ENCODE results near the gene SH2D3A.
"Not testable (repeated sequence)": the region's sequence is repeated elsewhere in the genome, so short reads cannot be mapped to it uniquely, and the experiment has no call there.

SH2D3A gene

DNA sequence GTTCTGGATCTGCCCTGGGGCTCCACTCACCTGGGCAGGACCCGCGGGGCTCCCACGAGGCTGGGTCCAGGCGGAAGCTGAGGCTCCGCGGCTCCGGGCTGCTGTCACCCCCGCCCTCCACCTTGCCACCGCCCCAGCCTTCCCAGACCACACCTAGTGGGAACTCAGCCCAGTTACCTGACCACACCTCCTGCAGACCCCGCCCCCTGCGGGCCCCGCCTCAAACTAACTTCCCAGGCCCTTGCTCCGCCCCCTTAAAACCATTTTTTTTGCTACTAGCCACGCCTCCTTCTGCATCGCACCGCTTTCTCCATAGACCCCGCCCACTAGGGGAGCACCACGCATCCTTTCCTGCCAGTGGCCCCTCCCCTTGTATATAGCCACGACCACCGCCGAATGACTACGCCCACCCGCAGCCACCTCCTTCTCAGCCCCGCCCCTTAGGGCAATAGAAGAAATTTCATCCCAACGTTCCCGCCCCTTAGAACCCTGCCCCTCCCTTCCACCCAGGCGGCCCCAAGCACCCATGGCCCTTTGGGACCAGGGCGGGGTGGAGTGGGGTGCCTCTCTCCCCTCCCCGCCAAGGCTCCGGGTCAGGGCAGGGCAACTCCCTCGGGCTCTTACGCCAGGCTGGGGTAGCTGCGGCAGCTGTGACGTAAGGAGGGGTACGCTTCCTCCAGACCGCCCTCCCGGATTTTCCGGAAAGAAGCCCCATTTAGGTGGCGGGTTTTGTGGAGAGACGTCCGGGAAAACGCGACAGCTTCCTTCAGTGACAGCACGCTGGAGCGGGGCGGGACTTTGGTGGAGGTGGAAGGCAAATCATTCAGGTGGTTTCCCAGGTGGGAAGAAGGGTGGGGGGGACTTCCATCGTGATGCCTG lies at the start of gene SH2D3A:
TSS of gene SH2D3A (minus strand) at position 79 of the 879 bp plus-strand sequence. CDS start 3,687 bp downstream, outside the sequence.
- DNase-seq (ENCODE audit: low read depth in 2 of 2): peak; percentile 82 to 90

DNA sequence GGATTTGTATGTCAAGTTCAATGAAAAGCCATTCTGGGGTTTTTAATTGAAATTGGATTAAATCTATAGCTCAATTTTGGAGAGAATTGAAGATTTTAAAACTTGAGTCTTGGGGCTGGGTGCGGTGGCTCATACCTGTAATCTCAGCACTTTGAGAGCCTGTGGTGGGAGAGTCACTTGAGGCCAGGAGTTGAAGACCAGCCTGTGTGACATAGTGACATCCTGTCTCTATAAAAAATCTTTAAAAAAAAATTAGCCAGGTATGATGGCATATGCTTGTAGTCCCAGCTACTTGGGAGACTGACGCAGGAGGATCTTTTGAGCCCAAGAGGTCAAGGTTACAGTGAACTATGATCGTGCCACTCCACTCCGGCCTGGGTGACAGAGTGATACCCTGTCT lies 46.4 kb upstream of the SH2D3A start:
- DNase-seq (ENCODE audit: low read depth in 2 of 2): no peak

DNA sequence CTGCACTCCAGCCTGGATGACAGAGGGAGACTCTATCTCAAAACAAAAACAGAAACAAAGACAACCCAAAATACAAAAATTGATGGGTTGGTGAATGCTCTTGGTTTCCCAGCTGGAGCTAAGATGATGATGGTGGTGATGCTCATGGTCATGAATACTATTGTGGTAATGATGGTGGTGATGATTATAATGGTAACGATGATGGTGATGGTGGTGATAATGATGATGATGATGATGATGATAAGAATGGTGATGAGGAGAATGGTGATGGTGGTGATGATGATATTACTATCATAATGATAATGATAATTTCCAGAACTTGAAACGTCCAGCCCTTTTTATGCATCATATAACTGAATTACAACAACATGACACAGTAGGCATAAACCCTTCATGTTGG lies 45.4 kb upstream of the SH2D3A start:
- no peak for DNase-seq (ENCODE audit: low read depth in 2 of 2)

DNA sequence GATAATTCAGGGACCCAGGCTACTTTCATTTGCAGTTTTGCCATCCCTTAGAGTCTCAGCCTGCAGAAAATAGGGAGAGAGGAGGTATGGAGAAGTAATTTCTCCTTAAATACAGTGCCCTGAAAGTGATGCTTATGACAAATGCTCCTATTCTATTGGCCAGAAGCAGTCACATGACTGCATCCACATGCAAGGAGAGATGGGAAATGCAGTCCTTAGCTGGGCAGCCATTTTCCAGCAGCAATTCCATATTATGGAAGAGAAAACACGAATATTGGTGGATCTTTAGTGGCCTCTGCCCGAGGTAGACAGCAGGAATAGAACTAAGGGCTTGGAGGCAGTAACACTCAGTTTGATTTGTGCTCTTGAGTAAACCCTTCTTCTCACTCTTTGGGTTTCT lies 44.7 kb upstream of the SH2D3A start:
- no peak for DNase-seq (ENCODE audit: low read depth in 2 of 2)

DNA sequence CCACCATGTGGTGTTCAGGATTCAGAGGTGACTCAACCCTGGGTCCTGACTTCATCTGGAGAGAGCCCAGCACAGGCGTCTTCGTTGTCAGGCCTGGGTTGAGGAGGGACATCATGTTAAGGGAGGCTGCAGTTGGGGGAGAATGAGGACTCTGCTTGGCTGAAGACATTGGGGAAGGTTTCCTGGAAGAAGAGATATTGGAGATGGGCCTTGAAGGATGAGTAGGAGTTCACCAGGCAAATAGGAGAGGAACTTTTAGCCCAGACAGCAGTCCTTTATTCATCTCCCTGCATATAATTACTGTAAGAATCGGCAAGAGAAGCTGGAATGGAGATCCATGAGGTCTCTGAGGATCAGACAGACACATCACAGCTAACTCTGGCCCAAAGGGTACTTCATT lies 44.1 kb upstream of the SH2D3A start:
- no peak for DNase-seq (ENCODE audit: low read depth in 2 of 2)

DNA sequence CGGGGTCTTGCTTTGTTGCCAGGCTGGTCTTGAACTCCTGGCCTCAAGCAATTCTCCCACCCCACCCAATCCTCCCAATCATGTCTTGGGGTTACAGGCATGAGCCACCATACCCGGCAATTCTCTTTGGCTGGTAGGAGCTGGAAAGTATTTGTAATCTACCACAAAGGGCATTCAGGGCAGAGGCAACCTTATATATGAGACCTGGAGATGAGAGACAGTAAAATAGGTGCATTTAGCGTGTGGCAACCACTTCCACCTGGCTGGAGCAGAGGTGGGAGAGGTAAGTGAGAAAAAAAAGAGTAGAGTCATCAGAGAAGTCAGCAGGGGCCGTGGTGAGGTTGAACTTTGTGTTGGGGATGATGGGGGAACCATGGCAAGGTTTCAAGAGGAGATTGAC lies 42.0 kb upstream of the SH2D3A start:
- no peak for DNase-seq (ENCODE audit: low read depth in 2 of 2)

DNA sequence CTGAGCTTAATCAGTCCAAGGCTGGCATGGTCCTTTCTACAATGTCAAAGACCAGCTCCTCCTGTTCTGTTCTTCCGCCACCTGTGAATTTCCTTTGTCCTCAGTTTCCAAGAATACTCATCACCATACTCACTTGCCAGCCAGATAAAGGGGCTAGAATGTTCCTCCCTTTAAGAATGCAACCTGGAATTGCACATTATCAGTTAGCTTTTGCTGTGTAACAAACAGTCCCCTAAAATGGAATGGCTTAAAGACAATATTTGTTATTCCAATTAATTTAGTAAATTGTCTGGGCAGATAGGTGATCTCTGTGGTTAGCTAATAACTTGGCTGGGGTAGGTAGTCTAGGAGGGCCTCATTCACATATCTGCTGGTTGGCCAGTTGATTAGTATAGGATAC lies 41.3 kb upstream of the SH2D3A start:
- DNase-seq (ENCODE audit: low read depth in 2 of 2): no peak

DNA sequence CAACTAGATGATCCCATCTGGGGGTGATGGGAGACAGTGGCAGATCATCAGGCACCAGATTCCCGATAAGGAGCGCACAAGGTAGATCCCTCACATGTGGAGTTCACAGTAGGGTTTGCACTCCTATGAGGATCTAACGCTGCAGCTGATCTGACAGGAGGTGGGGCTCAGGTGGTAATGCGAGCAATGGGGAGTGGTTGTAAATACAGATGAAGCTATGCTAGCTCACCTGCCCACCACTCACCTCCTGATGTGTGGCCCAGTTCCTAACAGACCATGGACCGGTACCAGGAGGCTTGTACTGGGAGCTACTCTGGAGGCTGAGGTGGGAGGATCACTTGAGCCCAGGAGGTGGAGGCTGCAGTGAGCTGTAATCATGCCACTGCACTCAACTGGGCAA lies 40.1 kb upstream of the SH2D3A start:
- DNase-seq (ENCODE audit: low read depth in 2 of 2): no peak

- DNase-seq (ENCODE audit: low read depth in 2 of 2): no peak
Observed at GRCh38 chr19:6806488-6806887, 39.3 kb upstream of the SH2D3A start.

GRCh38 chr19:6803036-6803404 lies 35.8 kb upstream of the SH2D3A start:
- no peak for DNase-seq (ENCODE audit: low read depth in 2 of 2)

- DNase-seq (ENCODE audit: low read depth in 2 of 2): peak; percentile 71 to 72
Observed at GRCh38 chr19:6802336-6803035, 35.3 kb upstream of the SH2D3A start.

- DNase-seq (ENCODE audit: low read depth in 2 of 2): peak; percentile 71 to 73
Observed at GRCh38 chr19:6801485-6802086, 34.4 kb upstream of the SH2D3A start.

DNA sequence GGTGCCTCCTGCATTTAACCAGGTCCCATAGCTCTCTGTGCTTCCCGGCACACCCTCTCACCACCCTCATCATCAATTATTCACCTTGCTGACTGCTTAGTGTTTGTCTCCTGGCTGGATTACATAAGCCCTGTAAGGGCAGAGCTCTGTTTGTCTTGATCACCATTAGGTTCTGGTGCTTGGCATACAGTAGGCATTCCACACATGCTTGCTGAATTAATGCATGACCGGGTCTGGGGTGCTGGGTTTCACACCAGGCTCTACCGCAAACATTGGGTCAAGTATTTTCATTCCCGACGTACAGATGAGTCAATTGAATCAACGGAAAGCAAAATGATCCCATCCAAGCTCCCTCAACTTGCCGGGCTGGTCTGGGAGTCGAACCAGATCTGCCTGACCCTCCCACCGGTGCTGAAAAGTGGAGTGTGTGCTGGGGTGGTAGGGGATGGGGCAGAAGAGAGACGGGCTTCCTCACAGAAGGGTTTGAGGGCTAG lies 33.8 kb upstream of the SH2D3A start:
- no peak for DNase-seq (ENCODE audit: low read depth in 2 of 2)

GRCh38 chr19:6800160-6800790 lies 33.0 kb upstream of the SH2D3A start:
- not testable (repeated sequence) for DNase-seq (ENCODE audit: low read depth in 2 of 2)

DNA sequence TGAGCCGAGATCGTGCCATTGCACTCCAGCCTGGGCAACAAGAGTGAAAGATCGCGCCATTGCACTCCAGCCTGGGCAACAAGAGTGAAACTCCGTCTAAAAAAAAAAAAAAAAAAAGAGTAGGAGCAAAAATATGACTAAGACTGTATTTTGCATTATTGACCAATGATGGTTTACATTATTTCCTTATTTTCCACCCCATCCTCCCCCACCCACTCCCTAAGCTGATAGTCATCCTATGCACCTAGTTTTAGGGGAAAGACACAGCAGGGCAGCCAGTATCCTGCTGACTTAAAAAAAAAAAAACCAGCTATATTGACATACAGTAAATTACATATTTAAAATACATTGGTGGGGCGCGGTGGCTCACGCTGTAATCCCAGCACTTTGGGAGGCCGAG lies 30.4 kb upstream of the SH2D3A start:
- DNase-seq (ENCODE audit: low read depth in 2 of 2): no peak

DNA sequence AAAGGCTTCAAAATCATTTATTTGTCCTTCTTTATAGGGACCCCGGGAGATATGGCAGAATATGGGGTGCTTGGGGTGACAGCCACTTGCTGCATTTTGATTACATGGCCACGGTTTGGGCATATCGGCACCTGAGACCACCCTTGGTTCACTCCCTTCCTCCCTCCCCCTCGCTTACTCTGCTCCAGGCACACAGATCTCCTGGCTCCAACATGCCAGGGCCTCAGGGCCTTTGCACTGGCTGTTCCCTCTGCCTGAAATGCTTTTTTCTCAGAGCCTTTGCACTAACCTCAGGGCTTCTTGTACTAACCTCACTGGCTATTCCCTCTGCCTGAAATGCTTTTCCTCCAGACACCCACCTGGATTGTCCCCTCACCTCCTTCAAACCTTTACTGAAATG lies 29.0 kb upstream of the SH2D3A start:
- no peak for DNase-seq (ENCODE audit: low read depth in 2 of 2)

- DNase-seq (ENCODE audit: low read depth in 2 of 2): no peak
Observed at GRCh38 chr19:6794686-6795431, 27.6 kb upstream of the SH2D3A start.

GRCh38 chr19:6793973-6794372 lies 26.7 kb upstream of the SH2D3A start:
- DNase-seq (ENCODE audit: low read depth in 2 of 2): no peak

GRCh38 chr19:6793411-6793810 lies 26.2 kb upstream of the SH2D3A start:
- DNase-seq (ENCODE audit: low read depth in 2 of 2): no peak

DNA sequence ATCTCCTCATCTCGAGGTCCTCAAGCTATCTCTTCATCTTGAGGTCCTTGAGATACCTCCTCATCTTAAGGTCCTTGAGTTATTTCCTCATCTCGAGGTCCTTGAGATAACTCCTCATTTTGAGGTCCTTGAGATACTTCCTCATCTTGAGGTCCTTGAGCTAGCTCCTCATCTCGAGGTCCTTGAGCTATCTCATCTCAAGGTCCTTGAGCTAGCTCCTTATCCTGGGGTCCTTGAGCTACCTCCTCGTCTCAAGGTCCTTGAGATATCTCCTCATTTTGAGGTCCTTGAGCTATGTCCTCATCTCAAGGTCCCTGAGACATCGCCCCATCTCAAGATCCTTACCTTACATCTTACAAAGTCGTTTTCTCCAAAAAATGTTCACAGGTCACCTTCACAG lies 24.0 kb upstream of the SH2D3A start:
- no peak for DNase-seq (ENCODE audit: low read depth in 2 of 2)
